ENCODE measurements around the gene PRAMEF25.
"Not testable (repeated sequence)": the region's sequence is repeated elsewhere in the genome, so short reads cannot be mapped to it uniquely, and the experiment has no call there.

The PRAMEF25 gene

GRCh38 chr1:13070474-13070873, at the start of gene PRAMEF25:
Gene PRAMEF25 (plus strand): TSS chr1:13070774. CDS start chr1:13073694, 2,920 bp downstream.
- DNase-seq (ENCODE audit: low spot score) = not testable (repeated sequence)

DNA sequence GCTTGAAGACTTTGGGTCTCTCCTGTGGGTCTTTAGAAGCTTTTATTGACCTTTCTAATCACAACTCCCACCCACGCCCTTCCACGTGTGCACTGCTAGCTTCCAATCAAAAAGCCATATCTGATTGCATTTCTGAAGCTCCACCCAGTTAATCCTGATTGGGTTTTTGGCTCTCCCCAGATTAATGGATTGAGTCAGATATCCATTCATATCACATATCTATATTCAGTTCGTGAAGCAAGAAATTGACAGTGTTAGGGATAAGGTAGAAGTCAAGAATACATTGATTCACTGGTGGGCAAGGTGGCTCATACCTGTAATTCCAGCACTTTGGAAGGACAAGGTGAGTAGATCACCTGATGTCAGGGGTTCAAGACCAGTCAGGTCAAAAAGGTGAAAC, 14.1 kb upstream of the PRAMEF25 start, which contains the start of gene PRAMEF27:
PRAMEF27 (minus strand) TSS at position 101 of the 400 bp plus-strand sequence. CDS start 2,916 bp downstream, outside the sequence.
- not testable (repeated sequence) for DNase-seq (ENCODE audit: low spot score)

GRCh38 chr1:13116754-13117153, 46.2 kb downstream of the PRAMEF25 start, which contains the start of gene HNRNPCL2:
Gene HNRNPCL2 (minus strand): TSS chr1:13116854. CDS start chr1:13116400, 454 bp downstream.
- DNase-seq (ENCODE audit: low spot score) = not testable (repeated sequence)
